ENCODE results near the gene ADSS1. TPM values are rescaled to one million over a fixed set of nuclear protein-coding genes. Genes with fewer than 3 reads are reported as not detected.

Gene ADSS1
- total RNA-seq, 1 donor from 2014 or later, result 49.3 TPM

- no peak for DNase-seq (ENCODE audit: low spot score)
Observed at GRCh38 chr14:104699426-104699748, 24.6 kb upstream of the ADSS1 start.

GRCh38 chr14:104700225-104700651 lies 23.8 kb upstream of the ADSS1 start:
- no peak for DNase-seq (ENCODE audit: low spot score)

- DNase-seq (ENCODE audit: low spot score), result no peak
Observed at GRCh38 chr14:104700747-104701217, 23.2 kb upstream of the ADSS1 start.

- no peak for DNase-seq (ENCODE audit: low spot score)
Observed at GRCh38 chr14:104701383-104702076, 22.5 kb upstream of the ADSS1 start.

GRCh38 chr14:104702106-104702505 lies 21.9 kb upstream of the ADSS1 start:
- DNase-seq (ENCODE audit: low spot score), result no peak

- DNase-seq (ENCODE audit: low spot score), result no peak
Observed at GRCh38 chr14:104702673-104703072, 21.4 kb upstream of the ADSS1 start.

- no peak for DNase-seq (ENCODE audit: low spot score)
Observed at GRCh38 chr14:104703269-104703668, 20.8 kb upstream of the ADSS1 start.

- no peak for DNase-seq (ENCODE audit: low spot score)
Observed at GRCh38 chr14:104704252-104704651, 19.8 kb upstream of the ADSS1 start.

GRCh38 chr14:104705340-104706047 lies 18.5 kb upstream of the ADSS1 start:
- no peak for DNase-seq (ENCODE audit: low spot score)

- DNase-seq (ENCODE audit: low spot score), result no peak
Observed at GRCh38 chr14:104706733-104707607, 17.1 kb upstream of the ADSS1 start.

- DNase-seq (ENCODE audit: low spot score), result no peak
Observed at GRCh38 chr14:104707608-104708595, 16.1 kb upstream of the ADSS1 start.

- DNase-seq (ENCODE audit: low spot score), result peak; percentile 74
Observed at GRCh38 chr14:104708606-104709268, 15.3 kb upstream of the ADSS1 start.

- no peak for DNase-seq (ENCODE audit: low spot score)
Observed at GRCh38 chr14:104709387-104710039, 14.5 kb upstream of the ADSS1 start.

- no peak for DNase-seq (ENCODE audit: low spot score)
Observed at GRCh38 chr14:104710071-104710735, 13.8 kb upstream of the ADSS1 start.

GRCh38 chr14:104712881-104713734 lies 10.9 kb upstream of the ADSS1 start:
- DNase-seq (ENCODE audit: low spot score), result no peak

GRCh38 chr14:104714066-104714465 lies 10.0 kb upstream of the ADSS1 start:
- no peak for DNase-seq (ENCODE audit: low spot score)

- no peak for DNase-seq (ENCODE audit: low spot score)
Observed at GRCh38 chr14:104714681-104715080, 9.3 kb upstream of the ADSS1 start.

GRCh38 chr14:104715416-104715815 lies 8.6 kb upstream of the ADSS1 start:
- no peak for DNase-seq (ENCODE audit: low spot score)

GRCh38 chr14:104715871-104716270 lies 8.2 kb upstream of the ADSS1 start:
- DNase-seq (ENCODE audit: low spot score), result no peak
